Neural cell (in vitro differentiated cells): Measurements from ENCODE around the gene TACC3. TPM values are rescaled to one million over a fixed set of nuclear protein-coding genes. Genes with fewer than 3 reads are reported as not detected.

Source experiments
- H2AFZ ChIP-seq: fragments of 200-600, 300-800 bp; sonication (generic), shearing (Covaris generic); 2 replicates; pipeline ENCODE4 v1.6.0; 2014; ENCODE audit warnings: low read depth, mild to moderate bottlenecking, antibody characterized with exemption, low read length, moderate library complexity
- H3F3A ChIP-seq: fragments of 200-600 bp; shearing (Covaris generic); 2 replicates; pipeline ENCODE4 v1.6.1; 2016; ENCODE audit warnings: mild to moderate bottlenecking, moderate library complexity, mixed read lengths, antibody characterized with exemption, low read length; ENCODE audit not compliant: insufficient read depth, poor library complexity, severe bottlenecking
- H3K27ac ChIP-seq: fragments of 200-600, 300-800 bp; sonication (generic), shearing (Covaris generic); 2 replicates; pipeline ENCODE4 v1.5.1; 2014; ENCODE audit warnings: mild to moderate bottlenecking, low read length, moderate library complexity
- H3K27me3 ChIP-seq: fragments of 300-800, 200-600 bp; sonication (generic), shearing (Covaris generic); 2 replicates; pipeline ENCODE4 v1.6.0; 2014; ENCODE audit warnings: mild to moderate bottlenecking, low read depth, low read length, moderate library complexity; ENCODE audit not compliant: insufficient read depth
- H3K36me3 ChIP-seq: fragments of 300-800, 200-600 bp; sonication (generic), shearing (Covaris generic); 2 replicates; pipeline ENCODE4 v1.5.1; 2014; ENCODE audit warnings: mild to moderate bottlenecking, antibody characterized with exemption, low read length, moderate library complexity; ENCODE audit not compliant: insufficient read depth
- H3K4me2 ChIP-seq: fragments of 300-800, 200-600 bp; sonication (generic), shearing (Covaris generic); 2 replicates; pipeline ENCODE4 v1.6.0; 2014; ENCODE audit warnings: mild to moderate bottlenecking, low read length
- H3K4me3 ChIP-seq: fragments of 300-800, 200-600 bp; sonication (generic), shearing (Covaris generic); 2 replicates; pipeline ENCODE4 v1.5.1; 2014; ENCODE audit warnings: mild to moderate bottlenecking, low read length, moderate library complexity
- H3K79me2 ChIP-seq: fragments of 200-600 bp; shearing (Covaris generic); replicated peaks from 2 replicates; pipeline ENCODE4 v1.6.0; 2014; ENCODE audit warnings: mild to moderate bottlenecking, low read length, moderate library complexity; ENCODE audit not compliant: insufficient read depth
- H3K9ac ChIP-seq: fragments of 300-800, 200-600 bp; sonication (generic), shearing (Covaris generic); 2 replicates; pipeline ENCODE4 v1.6.1; 2016; ENCODE audit warnings: mild to moderate bottlenecking, low read length, mixed read lengths
- H3K9me2 ChIP-seq: fragments of 200-600 bp; shearing (Covaris generic); 2 replicates; pipeline ENCODE4 v1.6.1; 2016; ENCODE audit warnings: mild to moderate bottlenecking, low read length, mixed read lengths; ENCODE audit not compliant: insufficient read depth
- H3K9me3 ChIP-seq: fragments of 200-600, 300-800 bp; sonication (generic), shearing (Covaris generic); 2 replicates; pipeline ENCODE4 v1.6.1; 2016; ENCODE audit warnings: mild to moderate bottlenecking, mixed run types, low read length, moderate library complexity, mixed read lengths
- H4K20me1 ChIP-seq: fragments of 200-600 bp; shearing (Covaris generic); 2 replicates; pipeline ENCODE4 v1.6.1; 2016; ENCODE audit warnings: mild to moderate bottlenecking, mixed run types; ENCODE audit not compliant: insufficient read depth
- EP300 ChIP-seq: fragments of 450-650 bp; conservative IDR thresholded peaks from 2 replicates; pipeline ENCODE4 v1.6.1; 2014; ENCODE audit warnings: antibody characterized with exemption, mild to moderate bottlenecking, moderate library complexity; ENCODE audit not compliant: poor library complexity, severe bottlenecking
- EZH2 ChIP-seq: fragments of 200-600, 300-800 bp; shearing (Covaris generic), sonication (generic); IDR thresholded peaks from 2 replicates; pipeline ENCODE4 v1.6.1; 2014; ENCODE audit warnings: antibody characterized with exemption, low read length, borderline replicate concordance, mild to moderate bottlenecking; ENCODE audit not compliant: insufficient read depth, poor library complexity, severe bottlenecking
- MXI1 ChIP-seq: fragments of 450-650 bp; conservative IDR thresholded peaks from 2 replicates; pipeline ENCODE4 v1.6.1; 2014; ENCODE audit warnings: antibody characterized with exemption, mild to moderate bottlenecking; ENCODE audit not compliant: poor library complexity, severe bottlenecking
- POLR2AphosphoS5 ChIP-seq: IDR thresholded peaks from 2 replicates; pipeline ENCODE4 v1.6.1; 2012
- RAD21 ChIP-seq: fragments of 450-650 bp; conservative IDR thresholded peaks from 2 replicates; pipeline ENCODE4 v1.6.1; 2014; ENCODE audit warnings: antibody characterized with exemption, mild to moderate bottlenecking, moderate library complexity
- SMC3 ChIP-seq: fragments of 450-650 bp; conservative IDR thresholded peaks from 2 replicates; pipeline ENCODE4 v1.6.1; 2014; ENCODE audit warnings: antibody characterized with exemption, mild to moderate bottlenecking, moderate library complexity; ENCODE audit not compliant: poor library complexity
- TAF1 ChIP-seq: IDR thresholded peaks from 2 replicates; pipeline ENCODE4 v1.6.1; 2012; ENCODE audit warnings: low read depth
- polyA plus RNA-seq: library from polyadenylated mRNA; depleted of rRNA; stranded (reverse); fragments of >200 nt; gene quantifications from 2 replicates; pipeline ENCODE4 v1.2.3, GENCODE V29; 2014
- TF ChIP-seq, protein P1 (sequence below): IDR thresholded peaks from 2 replicates; pipeline ENCODE4 v1.6.1; 2012; ENCODE audit warnings: borderline replicate concordance
- TF ChIP-seq, protein P2 (sequence below): fragments of 450-650 bp; IDR thresholded peaks from 2 replicates; pipeline ENCODE4 v1.5.1; 2014; ENCODE audit warnings: antibody characterized with exemption, mild to moderate bottlenecking, moderate library complexity; ENCODE audit not compliant: poor library complexity, severe bottlenecking

Gene TACC3
- polyA plus RNA-seq, 1 donor from 2014 or later, result 2.6 TPM

DNA sequence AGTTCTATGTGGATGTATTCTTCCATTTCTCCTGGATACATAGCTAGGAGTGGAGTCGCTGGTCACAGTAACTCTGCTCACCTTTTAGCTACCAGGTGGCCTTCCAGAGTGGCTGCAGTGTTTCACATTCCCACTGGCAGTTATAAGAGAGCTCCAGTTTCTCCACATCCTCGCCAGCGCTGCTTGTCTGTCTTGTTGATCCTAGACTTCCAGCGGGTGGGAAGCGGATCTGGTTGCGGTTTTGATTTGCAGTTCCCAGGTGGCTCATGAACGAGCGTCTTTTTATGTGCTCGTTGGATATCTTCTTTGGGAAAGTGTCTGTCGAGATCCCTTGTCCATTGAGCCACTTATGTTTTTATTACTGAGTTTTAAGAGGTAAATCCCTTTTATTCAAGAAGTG is 11.6 kb downstream of the TACC3 start:
- H3K36me3 ChIP-seq, result no peaks in the 10 kb centered on the region
- H3K9me3 ChIP-seq, result no peaks in the 10 kb centered on the region
- H3K27ac ChIP-seq, result no peak overlapping the region
- no peak overlapping the region for H3K9ac ChIP-seq
- H3K4me2 ChIP-seq, result no peak overlapping the region
- H3F3A ChIP-seq, result no peaks in the 10 kb centered on the region
- no peaks in the 10 kb centered on the region for H3K27me3 ChIP-seq
- H4K20me1 ChIP-seq, result no peaks in the 10 kb centered on the region
- H3K4me3 ChIP-seq, result no peak overlapping the region
- no peak overlapping the region for H2AFZ ChIP-seq
- H3K79me2 ChIP-seq, result no peaks in the 10 kb centered on the region
- H3K9me2 ChIP-seq, result no peaks in the 10 kb centered on the region
- no peak for TF ChIP-seq TAF1
- no peak for TF ChIP-seq POLR2AphosphoS5
- TF ChIP-seq RAD21, result no peak
- no peak for TF ChIP-seq EZH2
- TF ChIP-seq, protein P1, sequence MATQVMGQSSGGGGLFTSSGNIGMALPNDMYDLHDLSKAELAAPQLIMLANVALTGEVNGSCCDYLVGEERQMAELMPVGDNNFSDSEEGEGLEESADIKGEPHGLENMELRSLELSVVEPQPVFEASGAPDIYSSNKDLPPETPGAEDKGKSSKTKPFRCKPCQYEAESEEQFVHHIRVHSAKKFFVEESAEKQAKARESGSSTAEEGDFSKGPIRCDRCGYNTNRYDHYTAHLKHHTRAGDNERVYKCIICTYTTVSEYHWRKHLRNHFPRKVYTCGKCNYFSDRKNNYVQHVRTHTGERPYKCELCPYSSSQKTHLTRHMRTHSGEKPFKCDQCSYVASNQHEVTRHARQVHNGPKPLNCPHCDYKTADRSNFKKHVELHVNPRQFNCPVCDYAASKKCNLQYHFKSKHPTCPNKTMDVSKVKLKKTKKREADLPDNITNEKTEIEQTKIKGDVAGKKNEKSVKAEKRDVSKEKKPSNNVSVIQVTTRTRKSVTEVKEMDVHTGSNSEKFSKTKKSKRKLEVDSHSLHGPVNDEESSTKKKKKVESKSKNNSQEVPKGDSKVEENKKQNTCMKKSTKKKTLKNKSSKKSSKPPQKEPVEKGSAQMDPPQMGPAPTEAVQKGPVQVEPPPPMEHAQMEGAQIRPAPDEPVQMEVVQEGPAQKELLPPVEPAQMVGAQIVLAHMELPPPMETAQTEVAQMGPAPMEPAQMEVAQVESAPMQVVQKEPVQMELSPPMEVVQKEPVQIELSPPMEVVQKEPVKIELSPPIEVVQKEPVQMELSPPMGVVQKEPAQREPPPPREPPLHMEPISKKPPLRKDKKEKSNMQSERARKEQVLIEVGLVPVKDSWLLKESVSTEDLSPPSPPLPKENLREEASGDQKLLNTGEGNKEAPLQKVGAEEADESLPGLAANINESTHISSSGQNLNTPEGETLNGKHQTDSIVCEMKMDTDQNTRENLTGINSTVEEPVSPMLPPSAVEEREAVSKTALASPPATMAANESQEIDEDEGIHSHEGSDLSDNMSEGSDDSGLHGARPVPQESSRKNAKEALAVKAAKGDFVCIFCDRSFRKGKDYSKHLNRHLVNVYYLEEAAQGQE, result no peak
- no peak for TF ChIP-seq EP300
- TF ChIP-seq, protein P2, sequence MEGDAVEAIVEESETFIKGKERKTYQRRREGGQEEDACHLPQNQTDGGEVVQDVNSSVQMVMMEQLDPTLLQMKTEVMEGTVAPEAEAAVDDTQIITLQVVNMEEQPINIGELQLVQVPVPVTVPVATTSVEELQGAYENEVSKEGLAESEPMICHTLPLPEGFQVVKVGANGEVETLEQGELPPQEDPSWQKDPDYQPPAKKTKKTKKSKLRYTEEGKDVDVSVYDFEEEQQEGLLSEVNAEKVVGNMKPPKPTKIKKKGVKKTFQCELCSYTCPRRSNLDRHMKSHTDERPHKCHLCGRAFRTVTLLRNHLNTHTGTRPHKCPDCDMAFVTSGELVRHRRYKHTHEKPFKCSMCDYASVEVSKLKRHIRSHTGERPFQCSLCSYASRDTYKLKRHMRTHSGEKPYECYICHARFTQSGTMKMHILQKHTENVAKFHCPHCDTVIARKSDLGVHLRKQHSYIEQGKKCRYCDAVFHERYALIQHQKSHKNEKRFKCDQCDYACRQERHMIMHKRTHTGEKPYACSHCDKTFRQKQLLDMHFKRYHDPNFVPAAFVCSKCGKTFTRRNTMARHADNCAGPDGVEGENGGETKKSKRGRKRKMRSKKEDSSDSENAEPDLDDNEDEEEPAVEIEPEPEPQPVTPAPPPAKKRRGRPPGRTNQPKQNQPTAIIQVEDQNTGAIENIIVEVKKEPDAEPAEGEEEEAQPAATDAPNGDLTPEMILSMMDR, result no peak
- no peak for TF ChIP-seq MXI1
- no peak for TF ChIP-seq SMC3

DNA sequence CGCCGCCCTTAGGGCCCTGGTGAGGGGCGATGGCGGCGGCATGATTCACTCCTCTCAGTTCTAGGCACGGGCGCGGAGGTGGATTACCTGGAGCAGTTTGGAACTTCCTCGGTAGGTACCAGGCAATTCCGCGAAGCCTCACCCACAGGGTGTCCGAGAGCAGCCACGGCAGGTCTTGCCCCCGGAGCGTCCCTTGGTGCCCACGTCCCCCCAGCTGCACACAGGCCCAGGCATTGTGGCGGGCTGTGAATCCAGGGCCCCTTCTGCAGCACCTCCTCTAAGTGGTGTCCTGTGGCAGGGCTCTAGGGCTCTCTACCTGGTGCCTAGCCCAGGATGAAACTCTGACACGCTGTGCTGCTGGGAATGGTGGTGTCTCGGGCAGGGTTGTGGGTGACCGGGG is 13.9 kb downstream of the TACC3 start:
- Histone ChIP-seq H2AFZ (no peak overlapping the region), H3K9me2 (no peaks in the 10 kb centered on the region), H3K4me2 (no peak overlapping the region), H3K79me2 (no peaks in the 10 kb centered on the region), H4K20me1 (no peaks in the 10 kb centered on the region), H3K9ac (no peak overlapping the region), H3K36me3 (no peaks in the 10 kb centered on the region), H3F3A (no peaks in the 10 kb centered on the region), H3K27ac (no peak overlapping the region), H3K4me3 (no peak overlapping the region), H3K27me3 (no peaks in the 10 kb centered on the region), H3K9me3 (no peaks in the 10 kb centered on the region)
- TF ChIP-seq RAD21, result no peak
- TF ChIP-seq SMC3, result no peak
- TF ChIP-seq MXI1, result no peak
- TF ChIP-seq TAF1, result no peak
- TF ChIP-seq, protein P1, result no peak
- no peak for TF ChIP-seq POLR2AphosphoS5
- no peak for TF ChIP-seq EP300
- TF ChIP-seq, protein P2, result no peak
- TF ChIP-seq EZH2, result no peak
